ENCODE data around the gene USP36. TPM values are rescaled to one million over a fixed set of nuclear protein-coding genes. Genes with fewer than 3 reads are reported as not detected.
A peak's percentile ranks its signal among the peaks of the same experiment; 100 is the strongest.
"Not testable (repeated sequence)": the region's sequence is repeated elsewhere in the genome, so short reads cannot be mapped to it uniquely, and the experiment has no call there.

USP36 gene
- total and polyA plus RNA-seq, 4 donors = 22.5 to 41.0 (median 32.7) TPM

- H3K9me3 ChIP-seq (ENCODE audit: control insufficient read depth, insufficient read depth, low read length) = no peaks in the 10 kb centered on the region
- 4% methylated on average over 21 of the region's 24 CpGs for WGBS (ENCODE audit: insufficient coverage)
- peaks cover 81% of the 10 kb centered on the region for H3K4me1 ChIP-seq (ENCODE audit: control insufficient read depth, insufficient read depth, low read length)
These were observed 43.0 kb upstream of the USP36 start for GRCh38 chr17:78883533-78884131.

DNA sequence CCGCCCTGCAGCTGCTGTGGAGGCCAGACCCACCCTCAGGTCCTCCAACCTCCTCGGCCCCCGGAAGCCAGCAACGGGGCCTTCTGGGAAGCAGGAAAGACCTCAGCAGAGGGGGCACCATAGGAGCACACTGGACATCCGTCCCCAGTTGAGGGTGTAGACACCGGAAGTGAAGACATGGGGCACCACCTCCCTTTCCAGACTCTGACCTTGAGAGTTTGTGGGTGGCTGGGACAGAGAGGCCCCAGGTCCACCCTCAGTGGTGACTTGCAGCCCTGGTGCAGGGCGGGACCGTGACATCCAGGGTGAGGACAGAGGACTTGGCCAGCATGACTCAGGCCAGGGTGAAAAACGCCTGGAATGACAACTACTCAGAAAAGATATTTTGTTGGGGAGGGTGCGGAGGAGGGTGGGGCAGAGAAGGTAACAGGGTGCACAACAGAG lies 42.5 kb upstream of the USP36 start:
- Histone ChIP-seq H3K36me3 (ENCODE audit: control insufficient read depth, insufficient read depth, low read length) (peaks cover 45% of the 10 kb centered on the region), H3K27me3 (ENCODE audit: control insufficient read depth, insufficient read depth, low read length) (no peaks in the 10 kb centered on the region), H3K4me3 (ENCODE audit: low read depth, low read length) (no peak overlapping the region), H3K4me1 (ENCODE audit: control insufficient read depth, insufficient read depth, low read length) (peaks cover 84% of the 10 kb centered on the region), H3K27ac (ENCODE audit: low read depth, low read length) (peak overlapping the region; percentile 99), H3K9me3 (ENCODE audit: control insufficient read depth, insufficient read depth, low read length) (no peaks in the 10 kb centered on the region)
- 55% methylated on average over 10 of the region's 10 CpGs for WGBS (ENCODE audit: insufficient coverage)
- DNase-seq (ENCODE audit: low read depth in 4 of 6, low spot score in 6 of 6) = peak in 1 of 6 donors; percentile 54

More at GRCh38 chr17:78883533-78884131, 43.0 kb upstream of the USP36 start:
- DNase-seq (ENCODE audit: low read depth in 4 of 6, low spot score in 6 of 6) = peak in 5 of 6 donors; percentile 70 to 94 (median 77)
- H3K27ac ChIP-seq (ENCODE audit: low read depth, low read length) = peak overlapping the region; percentile 99
- H3K36me3 ChIP-seq (ENCODE audit: control insufficient read depth, insufficient read depth, low read length) = peaks cover 44% of the 10 kb centered on the region
- H3K27me3 ChIP-seq (ENCODE audit: control insufficient read depth, insufficient read depth, low read length) = no peaks in the 10 kb centered on the region
- peak overlapping the region; percentile 24 for H3K4me3 ChIP-seq (ENCODE audit: low read depth, low read length)

DNA sequence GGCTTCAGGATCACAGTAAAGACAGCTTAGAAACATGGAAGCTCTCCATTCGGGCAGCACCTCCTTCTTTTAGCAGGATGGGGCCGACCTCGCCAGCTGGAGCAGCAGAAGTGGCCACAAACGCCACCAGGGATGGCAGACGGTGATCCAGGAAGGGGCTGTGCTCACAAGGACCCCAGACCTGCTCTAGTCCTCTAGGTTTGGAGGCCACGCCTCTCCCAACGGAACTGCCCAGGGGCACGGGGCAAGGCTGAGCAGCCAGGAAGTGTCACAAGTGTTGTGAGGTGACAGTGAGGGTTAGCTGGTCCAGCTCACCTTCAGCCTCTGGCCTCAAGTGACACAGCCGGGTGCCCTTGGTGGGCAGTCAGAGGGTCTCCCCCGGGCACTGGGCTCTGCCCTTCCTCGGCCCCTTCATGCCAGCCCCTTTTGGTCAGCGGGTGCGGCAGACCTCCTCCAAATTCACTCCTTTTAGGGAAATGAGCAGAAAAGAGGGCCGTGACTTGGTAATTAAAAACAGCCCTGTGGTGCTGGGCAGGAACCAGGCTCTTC lies 42.0 kb upstream of the USP36 start:
- WGBS (ENCODE audit: insufficient coverage) = 55% methylated on average over 8 of the region's 14 CpGs
- peak overlapping the region; percentile 99 for H3K27ac ChIP-seq (ENCODE audit: low read depth, low read length)

DNA sequence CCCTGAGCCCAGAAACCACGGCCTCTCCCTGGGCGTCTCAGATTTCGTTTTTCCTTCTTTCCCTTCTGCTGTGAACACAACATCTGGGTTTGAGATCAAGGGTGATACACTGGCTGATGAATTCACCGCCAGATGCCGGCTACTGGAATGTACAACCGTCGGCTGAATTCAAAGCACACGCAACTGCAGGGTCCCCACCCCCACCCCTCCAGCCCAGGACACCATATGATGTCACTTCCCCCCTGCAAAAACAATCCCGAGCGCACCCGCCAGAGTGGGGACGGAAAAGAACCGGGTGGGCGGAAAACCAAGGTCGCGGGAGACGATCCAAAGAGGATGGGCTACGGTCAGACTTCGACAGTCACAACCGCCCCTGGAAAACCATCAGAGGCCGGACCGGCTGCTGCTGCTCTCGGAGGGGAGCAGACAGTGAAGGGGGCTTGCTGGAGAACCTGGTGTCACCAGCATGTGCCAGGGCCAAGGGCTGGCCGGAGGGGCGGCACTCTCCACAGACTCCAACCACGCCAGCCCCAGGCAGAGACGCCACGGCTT lies 39.1 kb upstream of the USP36 start:
- H3K4me3 ChIP-seq (ENCODE audit: low read depth, low read length) = no peak overlapping the region
- no peaks in the 10 kb centered on the region for H3K9me3 ChIP-seq (ENCODE audit: control insufficient read depth, insufficient read depth, low read length)
- peaks cover 73% of the 10 kb centered on the region for H3K4me1 ChIP-seq (ENCODE audit: control insufficient read depth, insufficient read depth, low read length)
- peak overlapping the region; percentile 93 for H3K27ac ChIP-seq (ENCODE audit: low read depth, low read length)
- WGBS (ENCODE audit: insufficient coverage) = 59% methylated on average over 25 of the region's 28 CpGs
- no peaks in the 10 kb centered on the region for H3K27me3 ChIP-seq (ENCODE audit: control insufficient read depth, insufficient read depth, low read length)
- DNase-seq (ENCODE audit: low read depth in 4 of 6, low spot score in 6 of 6) = peak in 2 of 6 donors; percentile 25 to 74
- H3K36me3 ChIP-seq (ENCODE audit: control insufficient read depth, insufficient read depth, low read length) = peaks cover 29% of the 10 kb centered on the region

More for the DNA sequence above, 42.0 kb upstream of the USP36 start:
- DNase-seq (ENCODE audit: low read depth in 4 of 6, low spot score in 6 of 6) = no peak
- H3K27me3 ChIP-seq (ENCODE audit: control insufficient read depth, insufficient read depth, low read length) = no peaks in the 10 kb centered on the region
- H3K36me3 ChIP-seq (ENCODE audit: control insufficient read depth, insufficient read depth, low read length) = peaks cover 48% of the 10 kb centered on the region
- no peaks in the 10 kb centered on the region for H3K9me3 ChIP-seq (ENCODE audit: control insufficient read depth, insufficient read depth, low read length)
- H3K4me1 ChIP-seq (ENCODE audit: control insufficient read depth, insufficient read depth, low read length) = peaks cover 84% of the 10 kb centered on the region
- no peak overlapping the region for H3K4me3 ChIP-seq (ENCODE audit: low read depth, low read length)

- Histone ChIP-seq H3K27ac (ENCODE audit: low read depth, low read length) (peak overlapping the region; percentile 93), H3K4me3 (ENCODE audit: low read depth, low read length) (no peak overlapping the region), H3K4me1 (ENCODE audit: control insufficient read depth, insufficient read depth, low read length) (peaks cover 72% of the 10 kb centered on the region), H3K27me3 (ENCODE audit: control insufficient read depth, insufficient read depth, low read length) (no peaks in the 10 kb centered on the region), H3K36me3 (ENCODE audit: control insufficient read depth, insufficient read depth, low read length) (peaks cover 25% of the 10 kb centered on the region), H3K9me3 (ENCODE audit: control insufficient read depth, insufficient read depth, low read length) (no peaks in the 10 kb centered on the region)
- 79% methylated on average over 12 of the region's 14 CpGs for WGBS (ENCODE audit: insufficient coverage)
- DNase-seq (ENCODE audit: low read depth in 4 of 6, low spot score in 6 of 6) = no peak
These were observed 38.4 kb upstream of the USP36 start for GRCh38 chr17:78878871-78879527.

- Histone ChIP-seq H3K27ac (ENCODE audit: low read depth, low read length) (peak overlapping the region; percentile 2), H3K4me1 (ENCODE audit: control insufficient read depth, insufficient read depth, low read length) (peaks cover 72% of the 10 kb centered on the region), H3K4me3 (ENCODE audit: low read depth, low read length) (no peak overlapping the region), H3K27me3 (ENCODE audit: control insufficient read depth, insufficient read depth, low read length) (no peaks in the 10 kb centered on the region), H3K9me3 (ENCODE audit: control insufficient read depth, insufficient read depth, low read length) (no peaks in the 10 kb centered on the region), H3K36me3 (ENCODE audit: control insufficient read depth, insufficient read depth, low read length) (peaks cover 32% of the 10 kb centered on the region)
- WGBS (ENCODE audit: insufficient coverage) = 85% methylated on average over 15 of the region's 15 CpGs
- DNase-seq (ENCODE audit: low read depth in 4 of 6, low spot score in 6 of 6) = no peak
These were observed 37.6 kb upstream of the USP36 start for GRCh38 chr17:78878261-78878660.

DNA sequence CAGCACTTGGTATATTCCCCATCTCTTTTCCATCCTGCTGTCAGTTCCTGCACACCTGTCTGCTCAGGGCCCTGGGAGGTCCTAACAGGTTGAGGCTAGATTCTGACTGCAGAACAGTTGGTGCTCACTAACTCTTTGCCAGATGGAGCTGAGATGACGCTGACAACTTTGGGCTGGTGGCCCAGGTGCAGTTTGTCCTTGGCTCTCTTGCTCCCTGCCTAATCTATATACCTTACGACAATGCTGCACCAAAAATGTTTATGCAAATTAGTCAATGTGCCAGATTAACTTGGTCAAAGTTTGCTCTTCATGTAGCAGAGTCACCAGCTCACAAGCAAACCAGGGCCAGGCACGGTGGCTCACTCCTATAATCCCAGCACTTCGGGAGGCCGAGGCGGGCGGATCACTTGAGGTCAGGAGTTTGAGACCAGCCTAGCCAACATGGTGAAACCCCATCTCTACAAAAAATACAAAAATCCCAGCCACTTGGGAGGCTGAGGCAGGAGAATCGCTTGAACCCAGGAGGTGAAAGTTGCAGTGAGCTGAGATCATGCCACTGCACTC lies 36.4 kb upstream of the USP36 start:
- H3K27me3 ChIP-seq (ENCODE audit: control insufficient read depth, insufficient read depth, low read length); H3K27ac ChIP-seq (ENCODE audit: low read depth, low read length); DNase-seq (ENCODE audit: low read depth in 4 of 6, low spot score in 6 of 6); H3K4me3 ChIP-seq (ENCODE audit: low read depth, low read length); H3K9me3 ChIP-seq (ENCODE audit: control insufficient read depth, insufficient read depth, low read length): not testable (repeated sequence)
- peaks cover 33% of the 10 kb centered on the region for H3K36me3 ChIP-seq (ENCODE audit: control insufficient read depth, insufficient read depth, low read length)
- 87% methylated on average over 5 of the region's 8 CpGs for WGBS (ENCODE audit: insufficient coverage)
- H3K4me1 ChIP-seq (ENCODE audit: control insufficient read depth, insufficient read depth, low read length) = peaks cover 61% of the 10 kb centered on the region

DNA sequence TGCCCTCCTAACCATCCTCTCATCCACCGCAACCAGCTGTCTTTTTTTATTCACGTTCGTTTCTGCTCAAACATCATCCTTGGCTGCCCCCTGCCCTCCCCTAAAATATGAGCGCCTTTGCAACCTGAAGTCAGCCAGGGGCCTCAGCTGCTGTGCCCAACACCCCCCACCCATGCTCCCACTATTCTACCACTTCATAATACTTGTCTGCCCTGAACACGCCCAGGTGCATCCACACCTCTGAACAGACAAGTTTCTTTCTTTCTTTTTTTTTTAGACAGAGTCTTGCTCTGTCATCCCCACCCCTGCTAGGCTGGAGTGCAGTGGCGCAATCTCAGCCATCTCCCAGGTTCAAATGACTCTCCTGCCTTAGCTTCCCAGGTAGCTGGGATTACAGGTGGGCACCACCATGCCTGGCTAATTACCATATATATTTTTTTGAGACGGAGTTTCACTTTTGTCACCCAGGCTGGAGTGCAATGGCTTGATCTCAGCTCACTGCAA lies 35.5 kb upstream of the USP36 start:
- Histone ChIP-seq H3K4me3 (ENCODE audit: low read depth, low read length) (no peak overlapping the region), H3K36me3 (ENCODE audit: control insufficient read depth, insufficient read depth, low read length) (peaks cover 38% of the 10 kb centered on the region), H3K27ac (ENCODE audit: low read depth, low read length) (no peak overlapping the region), H3K27me3 (ENCODE audit: control insufficient read depth, insufficient read depth, low read length) (no peaks in the 10 kb centered on the region), H3K4me1 (ENCODE audit: control insufficient read depth, insufficient read depth, low read length) (peaks cover 57% of the 10 kb centered on the region), H3K9me3 (ENCODE audit: control insufficient read depth, insufficient read depth, low read length) (no peaks in the 10 kb centered on the region)
- DNase-seq (ENCODE audit: low read depth in 4 of 6, low spot score in 6 of 6) = no peak
- 82% methylated on average over 7 of the region's 7 CpGs for WGBS (ENCODE audit: insufficient coverage)

DNA sequence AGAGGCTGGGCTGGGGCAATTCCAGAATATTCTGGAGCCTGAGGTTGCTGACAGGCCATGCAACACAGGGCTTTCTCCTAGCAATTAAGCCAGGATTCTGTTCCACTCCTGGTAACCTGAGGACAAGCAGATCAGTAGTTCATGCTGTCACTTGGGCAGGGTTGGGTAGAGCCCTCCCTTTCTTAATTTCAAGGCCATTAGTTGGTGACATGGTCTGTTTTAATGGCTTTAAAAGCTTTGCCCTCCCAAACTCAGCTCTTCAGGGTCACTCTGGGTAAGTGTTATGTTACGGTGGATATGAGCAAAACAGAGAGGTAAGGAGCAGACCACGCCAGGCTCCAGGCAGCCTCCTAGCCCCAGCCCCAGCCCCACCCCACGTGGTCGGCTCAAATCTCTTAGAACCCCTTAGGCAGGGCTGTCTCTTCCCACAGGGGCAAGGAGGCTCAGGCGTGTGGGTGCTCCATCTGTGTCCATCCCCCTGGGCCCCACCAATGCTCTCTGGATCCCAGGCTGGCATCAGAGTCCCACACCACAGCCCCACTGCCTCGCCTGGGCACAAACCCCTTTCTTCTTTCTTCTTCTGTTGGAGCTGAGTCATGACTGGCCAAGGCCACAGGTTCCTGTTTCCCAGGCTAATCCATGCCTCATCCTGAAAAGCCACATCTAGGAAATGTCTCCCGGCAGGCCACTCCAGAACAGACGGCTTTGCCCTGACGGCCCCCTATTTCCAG lies 34.9 kb upstream of the USP36 start:
- peaks cover 40% of the 10 kb centered on the region for H3K36me3 ChIP-seq (ENCODE audit: control insufficient read depth, insufficient read depth, low read length)
- no peak for DNase-seq (ENCODE audit: low read depth in 4 of 6, low spot score in 6 of 6)
- WGBS (ENCODE audit: insufficient coverage) = 73% methylated on average over 7 of the region's 9 CpGs
- H3K27me3 ChIP-seq (ENCODE audit: control insufficient read depth, insufficient read depth, low read length) = no peaks in the 10 kb centered on the region
- H3K27ac ChIP-seq (ENCODE audit: low read depth, low read length) = no peak overlapping the region
- H3K4me3 ChIP-seq (ENCODE audit: low read depth, low read length) = no peak overlapping the region
- no peaks in the 10 kb centered on the region for H3K9me3 ChIP-seq (ENCODE audit: control insufficient read depth, insufficient read depth, low read length)
- H3K4me1 ChIP-seq (ENCODE audit: control insufficient read depth, insufficient read depth, low read length) = peaks cover 56% of the 10 kb centered on the region
